NCI-H1436 treated with DMSO at 0.1 percent for 48 hours (cell line): Measurements from ENCODE around the gene PPP6R3.

Experiments used
- DNase-seq: peaks from one replicate; lab custom pipeline; 2025; lab: John Stamatoyannopoulos, UW

Gene PPP6R3

GRCh38 chr11:68495220-68495729 lies 34.7 kb downstream of the PPP6R3 start:
- DNase-seq, result no peak

DNA sequence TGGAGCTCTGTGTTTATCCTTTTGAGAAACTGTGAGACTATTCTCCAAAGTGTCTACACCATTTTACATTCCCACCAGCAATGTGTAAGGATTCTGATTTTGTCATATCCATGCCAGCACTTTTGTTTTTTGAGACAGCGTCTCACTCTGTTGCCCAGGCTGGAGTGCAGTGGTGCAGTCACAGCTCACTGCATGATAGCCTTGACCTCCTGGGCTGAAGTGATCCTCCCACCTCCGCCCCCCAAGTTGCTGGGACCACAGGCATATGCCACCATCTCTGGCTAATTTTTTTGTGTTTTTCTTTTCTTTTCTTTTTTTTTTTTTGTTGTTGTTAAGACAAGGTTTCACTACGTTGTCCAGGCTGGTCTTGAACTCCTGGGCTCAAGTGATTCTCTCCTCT lies 35.3 kb downstream of the PPP6R3 start:
- no peak for DNase-seq

- DNase-seq, result no peak
Measured at GRCh38 chr11:68497761-68498160, 37.2 kb downstream of the PPP6R3 start.

- no peak for DNase-seq
Measured at GRCh38 chr11:68498321-68498720, 37.8 kb downstream of the PPP6R3 start.

DNA sequence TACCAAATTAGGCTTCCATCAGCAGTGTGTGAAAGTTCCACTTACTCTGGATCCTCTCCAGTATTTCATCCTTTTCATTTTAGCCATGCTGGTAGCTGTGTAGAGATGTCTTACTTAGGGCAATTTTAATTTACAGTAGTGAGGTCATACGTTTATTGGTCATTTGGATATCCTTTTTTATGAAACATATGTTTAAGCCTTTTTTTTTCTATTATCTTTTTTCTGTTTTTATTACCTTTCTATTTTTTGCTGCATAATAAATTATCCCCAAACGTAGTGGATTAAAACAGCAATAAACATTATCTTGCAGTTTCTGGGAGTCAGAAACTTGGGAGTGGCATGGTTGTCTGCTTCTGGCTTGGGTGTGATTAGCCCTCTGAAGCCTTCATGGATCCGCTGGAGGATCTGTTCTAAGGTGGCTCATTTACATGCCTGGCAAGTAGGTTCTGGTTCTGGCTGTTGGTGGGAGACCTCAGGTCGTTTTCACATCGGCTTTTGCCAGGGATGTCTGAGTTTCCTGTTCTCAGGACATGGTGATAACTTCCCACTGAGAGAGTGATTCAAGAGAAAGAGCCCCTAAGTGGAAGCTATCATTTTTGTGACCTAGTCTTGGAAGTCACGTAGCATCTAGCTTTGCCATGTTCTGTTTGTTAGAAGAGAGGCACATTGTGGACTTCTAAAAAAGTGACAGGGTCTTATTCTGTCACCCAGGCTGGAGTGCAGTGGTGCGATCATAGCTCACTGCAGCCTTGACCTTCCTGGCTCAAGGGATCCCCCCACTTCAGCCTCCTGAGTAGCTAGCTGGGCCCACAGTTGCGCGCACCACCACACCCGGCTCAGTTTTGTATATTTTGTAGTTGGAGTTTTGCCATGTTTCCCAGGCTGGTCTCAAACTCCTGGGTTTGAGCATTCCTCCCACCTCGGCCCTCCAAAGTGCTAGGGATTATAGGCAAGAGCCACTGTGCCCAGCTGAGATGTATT lies 38.6 kb downstream of the PPP6R3 start:
- no peak for DNase-seq

- DNase-seq, result no peak
Measured at GRCh38 chr11:68500206-68500605, 39.7 kb downstream of the PPP6R3 start.

GRCh38 chr11:68501813-68502212 lies 41.3 kb downstream of the PPP6R3 start:
- no peak for DNase-seq

- no peak for DNase-seq
Measured at GRCh38 chr11:68503251-68503687, 42.7 kb downstream of the PPP6R3 start.

DNA sequence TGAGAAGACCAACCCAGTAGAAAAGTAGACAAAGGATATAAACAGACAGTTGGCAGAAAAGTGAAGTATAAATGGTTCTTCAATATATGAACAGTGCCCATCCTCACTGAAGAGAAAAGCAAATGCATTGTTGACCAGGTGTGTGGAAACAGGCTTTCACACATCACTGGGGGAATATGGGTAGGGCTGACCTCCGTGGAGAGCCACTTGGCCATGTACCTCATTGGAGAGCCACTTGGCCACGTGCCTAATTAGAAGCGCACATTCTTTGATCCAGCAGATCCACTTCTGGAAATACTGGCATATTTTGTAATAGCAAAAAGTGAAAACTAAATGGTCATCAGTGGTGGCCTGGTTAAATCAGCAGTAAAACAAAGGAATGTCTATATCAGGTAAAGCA lies 43.2 kb downstream of the PPP6R3 start:
- no peak for DNase-seq

DNA sequence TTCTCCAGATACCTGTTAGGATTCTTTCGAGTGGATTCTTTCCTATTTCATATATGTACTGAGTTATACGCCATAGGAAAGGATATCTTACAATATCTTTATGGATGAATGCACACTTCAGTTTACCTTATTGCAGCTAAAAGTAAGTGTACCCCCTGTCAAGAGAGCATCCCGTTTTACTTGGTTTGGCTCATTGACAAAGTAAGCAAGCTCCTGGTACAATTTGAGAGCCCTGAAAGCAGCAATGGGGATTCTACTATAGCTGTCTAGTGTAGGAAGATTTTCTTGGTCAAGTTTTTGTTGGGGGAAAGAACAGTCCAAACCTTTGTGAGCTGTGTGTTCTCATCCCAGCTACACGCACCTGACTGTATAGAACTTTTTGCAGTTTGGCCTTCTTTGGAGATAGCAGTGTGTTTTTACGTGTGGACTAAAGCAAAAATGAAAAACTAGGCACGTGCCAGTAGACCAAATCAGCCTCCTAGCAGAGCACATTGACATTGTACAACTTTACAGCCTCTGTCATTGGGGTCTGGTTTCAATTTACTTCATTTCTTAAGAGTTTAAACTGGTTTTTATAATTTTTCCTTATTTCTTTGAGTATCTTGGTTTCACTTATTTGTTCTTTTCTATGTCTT lies 44.0 kb downstream of the PPP6R3 start:
- DNase-seq, result no peak

DNA sequence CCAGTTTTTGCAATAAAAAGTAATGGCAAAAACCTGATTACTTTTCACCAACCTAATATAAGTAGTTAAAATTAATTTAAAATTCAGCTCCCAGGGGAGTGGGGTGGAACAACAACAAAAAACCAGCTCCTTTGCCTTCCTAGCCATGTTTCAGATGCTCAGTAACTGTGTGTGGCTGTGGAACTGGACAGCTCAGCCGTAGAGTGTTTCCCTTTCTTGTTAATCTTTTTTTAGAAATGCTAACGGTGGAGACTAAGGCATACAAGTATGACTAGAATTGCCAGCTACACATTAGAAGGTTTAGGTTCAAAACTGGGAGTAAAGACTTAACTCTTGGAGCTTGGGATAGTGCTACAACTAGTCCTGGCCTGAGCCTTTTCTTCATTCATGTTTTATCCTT lies 45.0 kb downstream of the PPP6R3 start:
- DNase-seq, result no peak

GRCh38 chr11:68506908-68507307 lies 46.4 kb downstream of the PPP6R3 start:
- DNase-seq, result peak; percentile 11

GRCh38 chr11:68508425-68508824 lies 47.9 kb downstream of the PPP6R3 start:
- DNase-seq, result no peak

DNA sequence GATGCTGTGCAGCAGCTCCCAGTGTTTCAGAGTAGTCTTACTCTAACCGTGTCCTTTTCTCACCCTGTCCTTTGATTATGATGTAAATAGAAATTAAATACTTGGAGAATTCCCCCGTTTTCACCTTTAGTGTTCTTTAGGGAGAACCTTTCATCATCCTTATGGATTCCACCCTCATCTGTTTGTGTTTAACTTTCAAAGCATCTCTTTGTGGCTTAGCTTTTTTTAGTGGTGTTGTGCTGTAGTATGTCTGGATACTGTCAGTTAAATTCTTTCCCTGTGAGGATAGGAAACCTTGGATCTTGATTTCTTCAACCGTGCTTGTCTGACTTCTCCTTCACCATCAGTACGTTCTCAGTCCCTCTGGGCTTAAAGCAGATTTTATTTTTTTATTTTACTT lies 48.5 kb downstream of the PPP6R3 start:
- no peak for DNase-seq

GRCh38 chr11:68513930-68514487 lies 53.5 kb downstream of the PPP6R3 start:
- no peak for DNase-seq

- no peak for DNase-seq
Measured at GRCh38 chr11:68517121-68517741, 56.7 kb downstream of the PPP6R3 start.

DNA sequence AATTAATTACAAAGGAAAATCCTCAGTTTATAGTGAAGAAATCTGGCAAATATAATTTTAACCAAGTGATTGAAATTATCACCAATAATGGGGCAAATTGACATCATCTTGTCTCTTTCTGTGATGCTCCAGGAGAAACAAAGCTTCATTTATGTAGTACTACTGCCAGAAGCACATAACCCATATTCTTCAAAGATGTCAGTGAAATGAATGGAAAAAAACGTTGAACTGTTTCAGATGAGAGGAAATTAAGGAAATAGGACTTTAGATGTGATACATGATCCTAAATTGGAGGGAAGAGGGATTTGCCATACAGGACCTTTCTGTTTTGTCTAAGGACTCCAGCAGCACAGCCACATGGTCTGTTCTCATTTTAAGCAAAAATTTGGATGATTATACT lies 57.6 kb downstream of the PPP6R3 start:
- DNase-seq, result no peak

GRCh38 chr11:68521969-68522652 lies 61.6 kb downstream of the PPP6R3 start:
- DNase-seq, result no peak

DNA sequence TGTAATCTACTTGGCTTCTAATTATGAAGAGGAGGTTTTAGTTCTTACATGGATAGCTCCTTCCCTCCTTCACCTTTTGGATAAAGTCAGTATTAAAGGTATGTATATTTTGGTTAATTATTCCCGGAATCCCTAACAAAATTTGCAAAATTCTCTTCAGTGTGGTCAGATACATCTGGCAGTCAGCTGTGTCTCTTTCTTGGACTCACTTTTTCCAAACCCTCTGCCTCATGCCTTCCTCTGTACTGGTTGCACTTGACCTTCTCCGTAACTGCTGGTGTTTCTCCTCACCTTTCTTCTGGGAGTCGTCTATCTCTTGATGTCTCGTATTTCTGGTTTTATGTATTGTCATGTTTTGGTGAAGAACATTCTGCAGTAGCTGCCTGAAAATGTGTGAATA lies 62.5 kb downstream of the PPP6R3 start:
- no peak for DNase-seq

DNA sequence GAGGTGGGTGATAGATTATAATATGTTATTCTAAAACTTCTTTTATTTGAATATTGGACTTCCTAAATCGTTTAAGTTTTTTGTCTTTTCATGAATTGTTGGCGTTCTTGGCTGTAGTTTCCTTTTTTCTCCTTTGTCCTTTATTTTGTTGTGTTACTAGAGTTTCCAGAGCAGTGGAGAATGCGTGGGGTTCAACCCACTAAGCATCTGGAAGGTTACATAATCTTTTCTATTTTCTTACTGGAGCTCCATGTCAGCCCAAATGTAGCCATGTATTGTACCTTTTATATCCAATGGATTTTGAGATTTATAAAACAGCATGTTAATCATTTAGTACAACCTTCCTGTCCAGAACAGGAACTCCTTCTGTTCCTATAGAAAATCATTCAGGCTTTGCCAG lies 63.2 kb downstream of the PPP6R3 start:
- DNase-seq, result no peak

GRCh38 chr11:68524213-68524612 lies 63.7 kb downstream of the PPP6R3 start:
- DNase-seq, result no peak

DNA sequence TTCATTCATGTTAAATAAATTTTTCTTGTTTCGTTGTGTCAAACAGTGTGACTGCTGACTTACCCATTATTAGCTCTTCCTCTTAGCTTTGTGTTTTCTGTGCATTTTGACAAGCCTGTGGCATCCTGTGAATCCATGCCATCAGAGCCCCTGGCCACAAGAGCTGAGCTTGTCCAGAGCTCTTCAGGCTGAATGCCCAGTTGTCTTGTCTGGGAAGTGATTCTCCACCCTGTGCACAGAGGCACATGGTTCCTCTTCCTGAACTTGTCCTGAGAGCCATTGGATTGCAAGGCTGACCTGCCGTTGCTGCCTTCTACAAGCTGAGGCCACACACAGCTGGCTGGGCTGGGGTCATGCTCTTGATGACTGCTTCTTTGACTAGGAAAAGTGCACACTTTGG lies 64.1 kb downstream of the PPP6R3 start:
- DNase-seq, result no peak
